ENCODE data around the gene NIPAL4. TPM values are rescaled to one million over a fixed set of nuclear protein-coding genes. Genes with fewer than 3 reads are reported as not detected.

Gene NIPAL4
- polyA plus RNA-seq, 1 donor from 2014 or later: not detected

DNA sequence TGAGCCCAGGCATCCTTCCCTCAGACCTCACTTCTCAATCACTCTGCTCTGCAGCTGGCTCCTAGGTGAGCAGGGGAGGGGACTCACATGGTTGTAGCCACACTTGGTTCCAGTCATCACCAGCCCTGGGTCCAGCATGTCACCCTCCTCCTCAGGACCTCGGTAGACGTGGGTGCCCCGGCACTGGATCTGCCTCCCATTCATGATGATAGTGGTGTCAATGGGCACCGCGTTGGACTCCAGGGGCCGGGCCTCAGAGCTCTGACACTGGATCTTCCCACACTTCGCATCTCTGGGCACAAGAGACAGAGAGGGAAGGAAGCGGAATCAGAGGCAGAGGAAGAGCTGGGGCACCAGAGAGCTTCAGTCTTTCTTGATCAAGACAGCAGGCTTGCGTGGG is 32.9 kb downstream of the NIPAL4 start:
- Histone ChIP-seq H3K36me3 (ENCODE audit: insufficient read depth, low read length) (peaks cover 5% of the 10 kb centered on the region), H3K4me2 (ENCODE audit: low read length) (no peak overlapping the region), H3K4me3 (ENCODE audit: low read length) (no peak overlapping the region), H4K20me1 (ENCODE audit: insufficient read depth) (no peaks in the 10 kb centered on the region), H3K9ac (ENCODE audit: low read length) (no peak overlapping the region), H3K79me2 (replicated peaks; ENCODE audit: insufficient read depth, low read length) (no peaks in the 10 kb centered on the region), H3F3A (ENCODE audit: insufficient read depth, low read length, poor library complexity, severe bottlenecking) (no peaks in the 10 kb centered on the region), H2AFZ (ENCODE audit: low read depth, low read length) (no peak overlapping the region), H3K27me3 (ENCODE audit: insufficient read depth, low read depth, low read length) (no peaks in the 10 kb centered on the region), H3K9me3 (ENCODE audit: low read length) (no peaks in the 10 kb centered on the region), H3K9me2 (ENCODE audit: insufficient read depth, low read length) (no peaks in the 10 kb centered on the region), H3K27ac (ENCODE audit: low read length) (no peak overlapping the region)
- TF ChIP-seq EZH2 (IDR thresholded peaks at IDR 0.05; ENCODE audit: borderline replicate concordance, insufficient read depth, low read length, poor library complexity, severe bottlenecking) (no peak), CTCF (IDR thresholded peaks at IDR 0.05; ENCODE audit: poor library complexity, severe bottlenecking) (no peak), RAD21 (conservative IDR thresholded peaks at IDR 0.05) (no peak), SMC3 (conservative IDR thresholded peaks at IDR 0.05; ENCODE audit: poor library complexity) (no peak), POLR2AphosphoS5 (IDR thresholded peaks at IDR 0.05) (no peak), EP300 (conservative IDR thresholded peaks at IDR 0.05; ENCODE audit: poor library complexity, severe bottlenecking) (no peak), MXI1 (conservative IDR thresholded peaks at IDR 0.05; ENCODE audit: poor library complexity, severe bottlenecking) (no peak), TAF1 (IDR thresholded peaks at IDR 0.05; ENCODE audit: low read depth) (no peak)
- TF ChIP-seq, protein P1, sequence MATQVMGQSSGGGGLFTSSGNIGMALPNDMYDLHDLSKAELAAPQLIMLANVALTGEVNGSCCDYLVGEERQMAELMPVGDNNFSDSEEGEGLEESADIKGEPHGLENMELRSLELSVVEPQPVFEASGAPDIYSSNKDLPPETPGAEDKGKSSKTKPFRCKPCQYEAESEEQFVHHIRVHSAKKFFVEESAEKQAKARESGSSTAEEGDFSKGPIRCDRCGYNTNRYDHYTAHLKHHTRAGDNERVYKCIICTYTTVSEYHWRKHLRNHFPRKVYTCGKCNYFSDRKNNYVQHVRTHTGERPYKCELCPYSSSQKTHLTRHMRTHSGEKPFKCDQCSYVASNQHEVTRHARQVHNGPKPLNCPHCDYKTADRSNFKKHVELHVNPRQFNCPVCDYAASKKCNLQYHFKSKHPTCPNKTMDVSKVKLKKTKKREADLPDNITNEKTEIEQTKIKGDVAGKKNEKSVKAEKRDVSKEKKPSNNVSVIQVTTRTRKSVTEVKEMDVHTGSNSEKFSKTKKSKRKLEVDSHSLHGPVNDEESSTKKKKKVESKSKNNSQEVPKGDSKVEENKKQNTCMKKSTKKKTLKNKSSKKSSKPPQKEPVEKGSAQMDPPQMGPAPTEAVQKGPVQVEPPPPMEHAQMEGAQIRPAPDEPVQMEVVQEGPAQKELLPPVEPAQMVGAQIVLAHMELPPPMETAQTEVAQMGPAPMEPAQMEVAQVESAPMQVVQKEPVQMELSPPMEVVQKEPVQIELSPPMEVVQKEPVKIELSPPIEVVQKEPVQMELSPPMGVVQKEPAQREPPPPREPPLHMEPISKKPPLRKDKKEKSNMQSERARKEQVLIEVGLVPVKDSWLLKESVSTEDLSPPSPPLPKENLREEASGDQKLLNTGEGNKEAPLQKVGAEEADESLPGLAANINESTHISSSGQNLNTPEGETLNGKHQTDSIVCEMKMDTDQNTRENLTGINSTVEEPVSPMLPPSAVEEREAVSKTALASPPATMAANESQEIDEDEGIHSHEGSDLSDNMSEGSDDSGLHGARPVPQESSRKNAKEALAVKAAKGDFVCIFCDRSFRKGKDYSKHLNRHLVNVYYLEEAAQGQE (IDR thresholded peaks at IDR 0.05; ENCODE audit: borderline replicate concordance): no peak

DNA sequence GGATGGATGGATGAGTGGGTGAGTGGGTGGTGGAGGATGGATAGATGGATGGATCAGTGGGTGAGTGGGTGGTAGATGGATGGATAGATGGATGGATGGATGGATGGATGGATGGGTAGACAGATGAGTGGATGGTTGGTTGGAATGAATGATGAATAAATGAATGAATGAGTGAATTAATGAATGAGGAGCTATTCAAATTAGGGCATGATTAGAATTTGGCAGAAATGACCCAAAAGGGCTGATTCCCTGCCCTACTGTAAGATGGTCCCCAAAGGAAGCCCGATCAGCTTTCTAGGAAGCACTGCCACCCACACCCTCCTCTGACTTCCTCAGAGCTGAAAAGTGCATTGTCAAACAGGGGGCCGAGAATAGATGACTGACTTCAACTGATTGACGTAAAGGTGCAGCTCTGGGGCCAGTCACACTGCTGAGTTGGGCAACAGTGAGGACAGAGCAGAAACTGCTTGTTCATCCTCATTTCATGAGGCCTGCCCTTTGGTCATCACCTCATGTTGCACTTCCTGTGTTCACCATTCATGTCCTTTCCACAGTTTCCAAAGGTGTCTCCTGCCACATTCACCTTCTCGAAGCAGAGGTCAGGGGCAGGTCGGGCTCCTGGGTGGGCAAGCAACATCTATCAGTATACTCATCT is 34.3 kb downstream of the NIPAL4 start:
- Histone ChIP-seq H3K27me3 (ENCODE audit: insufficient read depth, low read depth, low read length) (no peaks in the 10 kb centered on the region), H3K4me3 (ENCODE audit: low read length) (no peak overlapping the region), H3K79me2 (replicated peaks; ENCODE audit: insufficient read depth, low read length) (no peaks in the 10 kb centered on the region), H3F3A (ENCODE audit: insufficient read depth, low read length, poor library complexity, severe bottlenecking) (no peaks in the 10 kb centered on the region), H4K20me1 (ENCODE audit: insufficient read depth) (no peaks in the 10 kb centered on the region), H3K27ac (ENCODE audit: low read length) (no peak overlapping the region), H3K9ac (ENCODE audit: low read length) (no peak overlapping the region), H3K9me3 (ENCODE audit: low read length) (no peaks in the 10 kb centered on the region), H2AFZ (ENCODE audit: low read depth, low read length) (no peak overlapping the region), H3K9me2 (ENCODE audit: insufficient read depth, low read length) (no peaks in the 10 kb centered on the region), H3K4me2 (ENCODE audit: low read length) (no peak overlapping the region), H3K36me3 (ENCODE audit: insufficient read depth, low read length) (peaks cover 1% of the 10 kb centered on the region)
- TF ChIP-seq MXI1 (conservative IDR thresholded peaks at IDR 0.05; ENCODE audit: poor library complexity, severe bottlenecking) (no peak), SMC3 (conservative IDR thresholded peaks at IDR 0.05; ENCODE audit: poor library complexity) (no peak), EP300 (conservative IDR thresholded peaks at IDR 0.05; ENCODE audit: poor library complexity, severe bottlenecking) (no peak), EZH2 (IDR thresholded peaks at IDR 0.05; ENCODE audit: borderline replicate concordance, insufficient read depth, low read length, poor library complexity, severe bottlenecking) (no peak), CTCF (IDR thresholded peaks at IDR 0.05; ENCODE audit: poor library complexity, severe bottlenecking) (no peak), POLR2AphosphoS5 (IDR thresholded peaks at IDR 0.05) (no peak), RAD21 (conservative IDR thresholded peaks at IDR 0.05) (no peak), TAF1 (IDR thresholded peaks at IDR 0.05; ENCODE audit: low read depth) (no peak)
- TF ChIP-seq, protein P1 (IDR thresholded peaks at IDR 0.05; ENCODE audit: borderline replicate concordance): no peak
